HepG2 (cell line): ENCODE data around the gene ABHD2. TPM values are rescaled to one million over a fixed set of nuclear protein-coding genes. Genes with fewer than 3 reads are reported as not detected.

ENCODE experiments used
- SCMH1 ChIP-seq: sonication (generic); formaldehyde crosslinking; IDR thresholded peaks from 2 replicates; pipeline ENCODE4 v1.9.0; 2021; ENCODE audit warnings: missing genetic modification reagents, mild to moderate bottlenecking, borderline replicate concordance
- ZNF121 ChIP-seq: sonication (generic); formaldehyde crosslinking; IDR thresholded peaks from 2 replicates; pipeline ENCODE4 v1.5.0; 2020; ENCODE audit warnings: mild to moderate bottlenecking, missing genetic modification reagents
- ZNF790 ChIP-seq: sonication (generic); formaldehyde crosslinking; IDR thresholded peaks from 2 replicates; pipeline ENCODE4 v1.8.0; 2022; ENCODE audit warnings: missing genetic modification reagents, mild to moderate bottlenecking, borderline replicate concordance
- polyA plus RNA-seq, 8 experiments: library from polyadenylated mRNA; depleted of rRNA in 3 of 8; stranded (reverse) in 7 of 8; unstranded in 1 of 8; fragments of >200 nt; fragmentation: Illumina TruSeq in 4 of 8; extraction: Trizol in 4 of 8; gene quantifications; 2 replicates each; pipeline versions ENCODE4 v1.2.1 to v1.2.3, GENCODE V29; 2011 to 2016; ENCODE audit warnings: low read depth in 4 of 8, missing spikeins in 1 of 8, mixed read lengths in 1 of 8; ENCODE audit not compliant: insufficient read depth in 1 of 8
- total RNA-seq, 5 experiments: library from RNA; depleted of rRNA; stranded (reverse); fragments of >200 nt; fragmentation: Illumina TruSeq; extraction: Trizol; gene quantifications; 2 replicates each; pipeline ENCODE4 v1.2.3, GENCODE V29; 2016; ENCODE audit warnings: low read depth in 1 of 5
- TF ChIP-seq, protein P1 (sequence below): sonication (generic); formaldehyde crosslinking; IDR thresholded peaks from 2 replicates; pipeline ENCODE4 v1.4.0; 2020; ENCODE audit warnings: mild to moderate bottlenecking, missing genetic modification reagents

The ABHD2 gene
- total and polyA plus RNA-seq, 2 of the 13 experiments (the other 11 are each of a cell fraction or from before 2014, with no cell fraction given): 14.8 to 22.4 TPM

DNA sequence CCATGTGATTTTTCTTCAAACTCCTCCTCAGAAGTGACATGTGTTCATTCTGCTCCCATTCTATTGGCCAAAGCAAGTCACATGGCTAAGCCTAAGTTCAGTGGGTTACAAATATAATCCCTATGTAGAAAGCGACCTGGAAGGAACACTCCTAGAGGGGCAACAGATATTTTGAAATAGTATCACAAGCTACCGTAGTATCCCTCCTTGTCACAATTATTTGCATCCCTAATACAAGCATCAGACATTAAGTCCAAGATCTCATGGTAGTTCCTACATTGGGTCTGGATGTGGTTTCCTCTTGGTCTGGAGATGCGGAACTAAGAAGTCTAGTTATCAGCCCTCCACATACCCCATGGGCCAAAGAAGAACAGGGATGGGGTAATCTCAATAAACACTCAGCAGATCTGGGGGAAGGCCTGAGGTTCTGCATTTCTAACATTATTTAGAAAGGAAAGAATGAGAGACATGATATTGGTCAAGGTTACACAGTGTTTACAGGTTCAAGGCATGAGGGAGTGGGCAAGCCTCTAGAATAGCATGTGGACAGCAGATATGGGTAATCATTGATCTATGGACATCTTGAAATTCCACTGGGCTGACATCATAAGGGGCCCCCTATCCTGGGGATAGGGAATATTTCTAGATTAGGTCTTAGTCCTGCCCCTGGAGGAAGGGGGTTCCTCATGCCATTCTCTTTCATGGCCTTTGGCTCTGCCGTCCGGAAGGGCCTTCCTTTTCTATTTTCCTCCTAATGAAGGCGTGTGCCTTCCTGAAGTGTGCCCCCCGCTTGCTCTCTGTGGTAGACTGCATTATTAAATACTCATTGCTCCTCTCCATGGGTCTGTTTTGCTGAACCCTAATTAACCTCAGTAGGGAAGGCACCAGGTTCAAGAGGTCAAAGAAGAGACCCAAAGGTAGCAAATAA, 17.8 kb upstream of the ABHD2 start (continued):
- TF ChIP-seq, protein P1, sequence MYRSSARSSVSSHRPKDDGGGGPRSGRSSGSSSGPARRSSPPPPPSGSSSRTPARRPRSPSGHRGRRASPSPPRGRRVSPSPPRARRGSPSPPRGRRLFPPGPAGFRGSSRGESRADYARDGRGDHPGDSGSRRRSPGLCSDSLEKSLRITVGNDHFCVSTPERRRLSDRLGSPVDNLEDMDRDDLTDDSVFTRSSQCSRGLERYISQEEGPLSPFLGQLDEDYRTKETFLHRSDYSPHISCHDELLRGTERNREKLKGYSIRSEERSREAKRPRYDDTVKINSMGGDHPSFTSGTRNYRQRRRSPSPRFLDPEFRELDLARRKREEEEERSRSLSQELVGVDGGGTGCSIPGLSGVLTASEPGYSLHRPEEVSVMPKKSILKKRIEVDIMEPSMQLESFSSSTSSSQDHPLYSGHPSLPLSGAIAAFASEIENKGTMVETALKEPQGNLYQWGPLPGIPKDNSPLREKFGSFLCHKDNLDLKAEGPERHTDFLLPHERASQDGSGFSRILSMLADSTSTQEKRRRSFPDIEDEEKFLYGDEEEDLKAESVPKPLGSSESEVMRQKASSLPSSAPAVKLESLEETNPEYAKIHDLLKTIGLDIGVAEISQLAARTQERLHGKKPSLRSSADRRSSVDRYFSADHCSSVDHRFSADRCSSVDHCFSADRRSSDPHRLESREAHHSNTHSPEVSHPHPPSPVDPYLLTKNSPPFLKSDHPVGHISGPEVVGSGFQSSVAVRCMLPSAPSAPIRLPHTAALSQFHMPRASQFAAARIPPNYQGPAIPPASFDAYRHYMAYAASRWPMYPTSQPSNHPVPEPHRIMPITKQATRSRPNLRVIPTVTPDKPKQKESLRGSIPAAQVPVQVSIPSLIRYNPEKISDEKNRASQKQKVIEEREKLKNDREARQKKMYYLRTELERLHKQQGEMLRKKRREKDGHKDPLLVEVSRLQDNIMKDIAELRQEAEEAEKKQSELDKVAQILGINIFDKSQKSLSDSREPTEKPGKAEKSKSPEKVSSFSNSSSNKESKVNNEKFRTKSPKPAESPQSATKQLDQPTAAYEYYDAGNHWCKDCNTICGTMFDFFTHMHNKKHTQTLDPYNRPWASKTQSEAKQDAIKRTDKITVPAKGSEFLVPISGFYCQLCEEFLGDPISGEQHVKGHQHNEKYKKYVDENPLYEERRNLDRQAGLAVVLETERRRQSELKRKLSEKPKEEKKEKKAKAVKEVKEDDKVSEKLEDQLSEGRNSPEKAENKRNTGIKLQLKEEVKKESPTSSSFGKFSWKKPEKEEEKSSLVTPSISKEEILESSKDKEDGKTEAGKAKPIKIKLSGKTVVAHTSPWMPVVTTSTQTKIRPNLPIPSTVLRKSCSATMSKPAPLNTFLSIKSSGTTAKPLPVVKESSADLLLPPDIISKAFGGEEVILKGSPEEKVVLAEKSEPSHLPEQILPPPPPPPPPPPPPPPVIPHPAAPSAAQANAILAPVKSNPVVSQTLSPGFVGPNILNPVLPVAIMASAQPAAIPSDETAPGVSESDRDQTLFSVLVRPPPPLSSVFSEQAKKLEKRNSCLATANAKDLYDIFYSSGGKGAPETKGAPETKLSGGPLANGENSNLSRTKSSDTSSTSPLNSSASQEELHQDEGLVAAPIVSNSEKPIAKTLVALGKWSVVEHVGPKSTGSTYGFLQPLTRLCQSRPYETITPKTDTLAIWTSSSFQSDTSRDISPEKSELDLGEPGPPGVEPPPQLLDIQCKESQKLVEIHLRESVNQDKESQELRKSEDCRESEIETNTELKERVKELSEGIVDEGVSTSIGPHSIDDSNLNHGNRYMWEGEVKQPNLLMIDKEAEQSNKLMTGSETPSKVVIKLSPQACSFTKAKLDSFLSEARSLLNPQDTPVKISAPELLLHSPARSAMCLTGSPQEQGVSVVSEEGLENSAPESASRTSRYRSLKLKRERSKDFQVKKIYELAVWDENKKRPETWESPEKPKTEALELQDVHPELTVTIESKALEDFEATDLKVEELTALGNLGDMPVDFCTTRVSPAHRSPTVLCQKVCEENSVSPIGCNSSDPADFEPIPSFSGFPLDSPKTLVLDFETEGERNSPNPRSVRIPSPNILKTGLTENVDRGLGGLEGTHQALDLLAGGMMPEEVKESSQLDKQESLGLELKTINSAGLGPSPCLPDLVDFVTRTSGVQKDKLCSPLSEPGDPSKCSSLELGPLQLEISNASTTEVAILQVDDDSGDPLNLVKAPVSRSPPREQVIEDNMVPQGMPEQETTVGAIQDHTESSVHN: no peak
- TF ChIP-seq ZNF121 (CRISPR knock-in tag) (no peak), ZNF790 (CRISPR knock-in tag) (no peak), SCMH1 (CRISPR knock-in tag) (no peak)
